SIG-M5 (cell line): ENCODE data around the gene VCPKMT.

Source experiments
- DNase-seq: peaks from one replicate; lab custom pipeline; 2025; lab: John Stamatoyannopoulos, UW

The VCPKMT gene

GRCh38 chr14:50116181-50116956, at the start of gene VCPKMT:
Gene VCPKMT (minus strand): TSS chr14:50116572. CDS start chr14:50116552, 20 bp downstream.
- DNase-seq: peak; percentile 65

GRCh38 chr14:50156111-50156510, 39.7 kb upstream of the VCPKMT start:
- no peak for DNase-seq

DNA sequence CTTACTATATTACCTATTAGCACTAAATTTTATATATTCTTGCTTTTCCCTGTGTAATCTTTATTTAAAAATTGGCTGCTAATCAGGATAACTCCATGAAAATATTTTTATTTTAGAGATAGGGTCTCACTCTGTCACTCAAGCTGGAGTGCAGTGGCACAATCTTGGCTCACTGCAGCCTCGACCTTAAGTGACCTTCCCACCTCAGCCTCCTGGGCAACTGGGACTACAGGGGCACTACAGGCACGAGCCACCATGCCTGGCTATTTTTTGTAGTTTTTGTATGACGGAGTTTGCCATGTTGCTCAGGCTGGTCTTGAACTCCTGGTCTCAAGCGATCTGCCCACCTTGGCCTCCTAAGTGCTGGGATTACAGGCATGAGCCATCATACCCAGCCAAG, 32.4 kb upstream of the VCPKMT start:
- no peak for DNase-seq

DNA sequence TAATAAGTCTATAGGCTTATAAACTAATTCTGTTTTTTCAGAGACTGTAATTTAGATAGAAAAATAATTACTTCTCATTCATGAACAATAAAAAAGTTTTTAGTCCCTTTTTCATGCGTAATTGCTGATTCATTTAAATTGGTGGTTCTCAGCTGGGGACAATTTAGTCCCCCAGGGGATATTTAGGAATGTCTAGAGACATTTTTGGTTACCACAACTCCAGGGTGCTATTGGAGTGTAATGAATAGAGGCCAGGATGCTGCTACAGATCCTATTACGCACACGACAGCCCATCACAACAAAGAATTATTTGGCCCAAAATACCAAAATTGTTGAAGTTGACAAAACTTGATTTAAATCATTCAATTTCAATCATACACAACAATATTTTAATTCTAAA, 22.8 kb upstream of the VCPKMT start:
- DNase-seq: no peak

- DNase-seq: no peak
These were observed 11.4 kb upstream of the VCPKMT start for GRCh38 chr14:50127802-50128201.

DNA sequence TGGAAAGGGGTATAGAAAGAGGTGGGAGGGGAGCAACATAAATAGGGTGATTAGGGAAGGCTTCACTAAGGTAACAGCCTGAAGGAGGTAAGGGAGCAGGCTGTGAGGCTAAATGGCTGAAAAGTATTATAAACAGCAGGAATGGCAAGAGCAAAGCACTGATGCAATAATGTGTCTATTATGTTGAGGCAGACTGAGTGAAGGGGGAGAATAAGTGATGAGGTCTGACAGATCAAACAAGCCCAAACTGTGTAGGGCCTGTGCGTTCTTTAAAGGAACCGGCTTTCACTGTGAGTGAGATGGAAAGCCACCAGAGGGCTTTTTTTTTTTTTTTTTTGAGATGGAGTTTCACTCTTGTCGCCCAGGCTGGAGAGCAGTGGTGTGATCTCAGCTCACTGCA, 6.7 kb upstream of the VCPKMT start:
- no peak for DNase-seq

DNA sequence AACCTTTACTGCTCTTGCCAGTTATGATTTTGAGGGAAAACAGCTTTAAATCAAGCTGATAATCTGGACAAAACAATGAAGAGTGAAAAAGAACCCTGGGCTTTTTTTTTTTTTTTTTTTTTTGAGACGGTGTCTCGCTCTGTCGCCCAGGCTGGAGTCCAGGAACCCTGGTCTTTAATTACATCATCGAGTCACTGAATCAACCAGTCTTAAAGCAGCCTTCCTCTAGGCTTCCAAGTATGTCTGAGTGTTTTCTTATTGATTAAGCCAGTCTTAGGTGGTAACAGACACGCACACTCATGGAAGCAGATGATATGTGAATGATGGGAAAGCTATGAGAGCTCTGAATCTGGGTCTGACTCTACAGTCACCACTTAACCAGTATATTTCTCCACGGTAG, 5.9 kb upstream of the VCPKMT start:
- no peak for DNase-seq

DNA sequence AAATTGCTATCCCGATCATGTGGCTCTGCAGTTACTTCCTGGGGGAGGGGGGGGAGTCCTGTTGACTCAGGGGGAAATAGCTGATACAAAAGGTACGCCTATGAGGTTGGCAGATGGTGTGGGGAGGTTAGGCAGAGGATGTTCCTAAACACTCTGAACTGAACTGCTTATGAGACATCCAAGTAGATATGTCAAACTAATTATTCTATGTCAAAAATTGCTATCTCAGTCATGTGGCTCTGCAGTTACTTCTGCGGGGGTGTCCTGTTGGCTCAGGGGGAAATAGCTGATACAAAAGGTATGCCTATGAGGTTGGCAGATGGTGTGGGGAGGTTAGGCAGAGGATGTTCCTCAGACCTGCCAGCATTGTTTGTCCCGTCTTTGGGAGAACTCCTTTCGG, 5.1 kb upstream of the VCPKMT start:
- DNase-seq: no peak

DNA sequence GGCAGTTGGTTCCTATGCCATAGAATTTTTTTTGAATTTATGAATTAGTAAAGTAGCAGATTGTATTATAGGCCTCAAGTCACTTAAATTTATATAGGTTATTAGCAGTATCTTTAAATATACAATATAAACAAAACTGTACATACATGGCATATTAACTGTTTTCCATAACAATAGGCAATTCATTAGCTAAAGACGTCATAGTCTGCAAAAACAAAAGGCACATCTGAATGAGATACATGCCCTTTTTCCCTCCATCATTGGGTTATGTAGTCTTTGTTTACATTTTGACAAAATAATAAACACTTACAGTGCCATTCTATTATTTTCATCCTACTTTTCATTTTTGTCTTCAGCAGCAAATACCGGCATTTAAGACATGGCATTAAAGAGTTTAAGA, 1.1 kb upstream of the VCPKMT start:
- no peak for DNase-seq

DNA sequence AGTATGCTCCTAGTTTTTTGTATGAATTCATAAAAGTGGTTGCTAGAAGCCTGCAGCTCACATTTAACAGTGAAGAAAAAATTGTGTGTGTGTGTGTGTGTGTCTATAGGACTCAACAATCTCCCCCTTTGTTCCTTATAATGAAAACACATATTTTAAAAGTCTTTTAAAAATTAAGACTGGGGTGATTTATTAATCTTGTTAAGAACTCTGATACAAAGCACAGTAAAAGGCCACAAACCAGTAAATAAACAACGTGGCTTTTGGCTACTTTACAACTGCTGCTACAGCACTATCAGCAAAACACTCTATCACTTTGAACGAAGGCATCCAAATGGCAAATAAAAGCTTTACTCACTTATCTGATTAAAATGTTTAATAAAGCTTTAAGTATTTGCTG, 594 bp upstream of the VCPKMT start:
- no peak for DNase-seq

DNA sequence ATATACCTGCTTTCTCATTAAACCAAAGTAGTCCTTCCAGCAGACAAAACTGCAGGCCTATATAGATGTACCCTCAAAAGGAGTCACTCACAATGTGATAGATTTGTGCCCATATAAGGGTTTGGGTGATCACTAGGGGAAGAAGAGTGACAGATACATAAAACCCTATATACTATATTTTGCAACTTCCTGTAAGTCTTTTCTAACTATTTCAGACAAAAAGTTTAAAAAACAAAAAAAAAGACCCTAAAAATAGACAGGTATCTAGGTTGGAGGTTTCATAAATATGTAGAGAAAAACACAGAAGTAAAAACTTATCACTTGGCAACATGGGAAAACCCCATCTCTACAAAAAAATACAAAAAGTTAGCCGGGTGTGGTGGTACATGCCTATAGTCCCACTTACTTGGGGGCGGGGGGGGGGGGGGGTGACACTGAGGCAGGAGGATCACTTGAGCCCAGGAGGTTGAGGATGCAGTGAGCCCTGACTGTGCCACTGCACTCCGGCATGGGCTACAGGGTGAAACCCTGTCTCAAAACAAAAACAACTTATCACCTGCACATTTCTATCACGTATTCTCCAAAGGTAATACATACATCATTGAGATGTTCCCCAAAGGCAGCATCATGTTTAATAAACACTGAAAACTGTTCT, 2.9 kb downstream of the VCPKMT start:
- DNase-seq: no peak

DNA sequence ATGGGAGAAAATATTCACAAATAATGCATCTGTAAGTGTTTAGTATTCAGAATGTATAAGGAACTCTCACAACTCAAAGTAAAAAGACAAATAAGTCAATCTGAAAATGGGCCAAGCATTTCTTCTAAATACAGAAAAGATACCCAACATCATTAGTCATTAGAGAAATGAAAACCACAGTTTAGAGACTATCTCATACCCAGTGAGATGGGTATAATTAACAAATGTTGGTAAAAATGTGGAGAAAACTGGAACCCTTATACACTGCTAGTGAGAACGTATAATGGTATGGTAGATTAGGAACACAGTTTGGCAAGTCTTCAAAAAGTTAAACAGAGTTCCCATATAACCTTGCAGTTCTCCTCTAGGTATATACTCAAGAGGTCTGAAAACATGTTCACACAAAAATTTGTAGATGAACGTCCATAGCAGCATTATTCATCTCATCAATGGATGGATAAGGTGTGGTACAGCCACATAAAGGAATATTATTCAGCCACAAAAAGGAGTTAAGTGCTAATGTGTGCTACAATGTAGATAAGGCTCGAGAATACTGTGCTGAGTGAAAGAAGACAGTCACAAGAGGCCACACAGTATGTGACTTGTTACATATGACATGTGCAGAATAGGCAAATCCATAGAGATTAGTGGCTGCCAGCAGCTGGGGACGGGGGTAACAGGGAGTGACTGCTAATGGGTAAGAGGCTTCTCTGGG, 5.9 kb downstream of the VCPKMT start:
- no peak for DNase-seq

DNA sequence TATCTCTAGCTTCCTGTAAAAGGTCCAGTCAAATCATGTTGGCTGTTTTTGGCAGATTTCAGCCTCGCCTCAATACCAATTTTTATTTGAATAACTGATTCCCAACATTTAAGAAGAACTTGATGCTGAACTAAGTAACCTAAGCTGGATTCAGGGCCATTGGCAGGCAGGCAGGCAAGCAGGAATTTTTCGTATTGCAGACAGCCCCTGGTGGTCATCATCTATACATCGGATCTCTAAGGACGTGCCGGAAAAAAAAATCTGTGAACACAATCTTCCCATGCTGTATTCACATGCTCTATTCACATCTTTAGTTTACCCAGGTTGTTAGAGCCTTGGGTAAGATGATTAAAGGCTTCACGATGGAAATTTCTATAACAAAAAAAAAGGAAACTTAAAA, 7.0 kb downstream of the VCPKMT start:
- no peak for DNase-seq

DNA sequence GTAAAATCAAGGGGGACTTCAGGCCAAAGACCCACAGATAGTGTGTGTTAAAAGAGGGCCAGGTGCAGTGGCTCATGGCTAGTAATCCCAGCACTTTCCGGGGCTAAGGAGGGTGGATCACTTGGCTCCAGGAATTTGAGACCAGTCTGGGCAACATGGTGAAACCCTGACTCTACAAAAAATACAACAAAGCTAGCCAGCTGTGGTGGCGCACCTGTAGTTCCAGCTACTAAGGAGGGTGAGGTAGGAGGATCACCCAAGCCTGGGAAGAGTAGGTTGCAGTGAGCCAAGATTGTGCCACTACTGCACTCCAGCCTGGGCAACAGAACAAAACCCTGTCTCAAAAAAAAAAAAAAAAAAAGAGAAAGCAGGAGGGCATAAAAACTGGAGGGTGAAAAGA, 8.5 kb downstream of the VCPKMT start:
- no peak for DNase-seq

DNA sequence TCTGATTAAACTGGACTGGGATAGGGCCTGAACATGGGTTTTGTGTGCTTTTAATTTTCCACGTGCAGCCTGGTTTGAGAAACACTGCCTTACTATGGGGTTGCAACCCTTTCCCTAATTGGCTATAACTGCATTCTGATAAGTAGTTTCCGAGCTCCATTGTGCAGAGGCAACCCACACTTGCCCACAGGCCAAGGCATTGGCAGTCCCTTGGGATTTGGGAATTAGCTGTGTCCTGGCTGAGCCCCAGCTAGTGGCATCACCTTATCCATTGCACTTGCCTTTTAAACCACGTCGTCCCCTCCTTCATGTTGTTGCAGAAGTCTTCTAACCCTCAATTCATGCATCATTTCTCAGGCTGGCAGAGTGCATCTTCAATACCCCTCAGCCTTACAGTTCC, 10.2 kb downstream of the VCPKMT start:
- DNase-seq: no peak

GRCh38 chr14:50103558-50103957, 12.8 kb downstream of the VCPKMT start:
- DNase-seq: no peak

- DNase-seq: no peak
These were observed 15.0 kb downstream of the VCPKMT start for GRCh38 chr14:50101417-50101816.

DNA sequence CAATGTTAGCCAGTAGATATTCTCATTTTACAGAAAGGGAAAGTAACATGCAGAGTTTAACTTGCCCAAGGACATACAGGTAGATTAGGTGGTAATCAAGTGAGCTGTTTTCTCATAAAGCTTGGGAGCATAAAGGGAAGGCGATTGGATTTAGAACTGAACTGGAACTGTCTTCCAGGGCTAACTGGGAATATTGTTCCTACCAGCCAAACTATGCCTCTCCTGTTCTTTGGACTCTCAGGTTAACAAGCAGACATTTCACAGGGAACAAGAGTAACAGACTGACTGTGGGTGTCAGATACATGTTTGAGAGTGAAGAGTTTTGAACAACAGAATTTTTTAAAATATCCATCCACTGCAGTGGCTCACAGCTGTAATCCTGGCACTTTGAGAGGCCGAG, 15.6 kb downstream of the VCPKMT start:
- DNase-seq: no peak

GRCh38 chr14:50099335-50099734, 17.0 kb downstream of the VCPKMT start:
- no peak for DNase-seq

- no peak for DNase-seq
These were observed 20.5 kb downstream of the VCPKMT start for GRCh38 chr14:50095895-50096294.

- no peak for DNase-seq
These were observed 22.2 kb downstream of the VCPKMT start for GRCh38 chr14:50094056-50094755.

DNA sequence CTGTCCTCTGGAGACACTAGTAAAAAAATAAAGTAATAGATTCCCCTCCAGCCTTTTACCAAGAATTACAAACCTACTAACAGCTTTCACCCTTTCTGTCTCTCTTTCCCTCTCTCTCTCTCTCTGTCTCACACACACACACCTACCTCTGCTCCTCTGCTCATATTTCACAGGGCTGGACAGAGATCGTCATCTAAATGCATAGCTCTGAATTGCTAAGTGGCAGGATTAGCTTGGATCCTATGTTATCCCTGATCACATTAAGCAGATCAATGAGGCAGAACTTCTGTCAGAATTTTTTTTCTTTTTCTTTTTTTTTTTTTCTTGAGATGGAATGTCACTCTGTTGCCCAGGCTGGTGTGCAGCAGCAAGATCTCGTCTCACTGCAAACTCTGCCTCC, 22.9 kb downstream of the VCPKMT start:
- no peak for DNase-seq
